DOHH2 (cell line): ENCODE measurements around the gene KPNA6.

Experiments used
- CTCF ChIP-seq: fragments of 200-600 bp; sonication (generic); IDR thresholded peaks from one replicate; pipeline ENCODE4 v1.5.1; 2014; ENCODE audit warnings: antibody characterized with exemption, mild to moderate bottlenecking, low read depth, low read length; ENCODE audit not compliant: poor library complexity, severe bottlenecking
- EZH2phosphoT487 ChIP-seq: fragments of 200-600 bp; sonication (generic); IDR thresholded peaks from 2 replicates; pipeline ENCODE4 v1.6.1; 2017; ENCODE audit warnings: borderline replicate concordance, mild to moderate bottlenecking, antibody characterized with exemption, low read length, moderate library complexity, mixed read lengths

- TF ChIP-seq CTCF (no peak), EZH2phosphoT487 (no peak)
Measured at GRCh38 chr1:32223683-32224082, 115.8 kb downstream of the KPNA6 start.
